ENCODE data around the gene MISP3.

MISP3 gene

GRCh38 chr19:14081797-14082674 is 9.4 kb downstream of the MISP3 start:
- no peak for DNase-seq

GRCh38 chr19:14082675-14082960 is 10.0 kb downstream of the MISP3 start:
- DNase-seq = no peak

- DNase-seq = no peak
These were observed 12.9 kb downstream of the MISP3 start, which contains the start of gene C19orf67 for GRCh38 chr19:14085309-14085995. TSS of gene C19orf67 (minus strand) at chr19:14085783. CDS start at chr19:14085627, 156 bp downstream.

GRCh38 chr19:14086098-14086497 is 13.5 kb downstream of the MISP3 start:
- no peak for DNase-seq

GRCh38 chr19:14088634-14089411 is 16.2 kb downstream of the MISP3 start:
- no peak for DNase-seq

GRCh38 chr19:14089412-14089661 is 16.8 kb downstream of the MISP3 start:
- DNase-seq = no peak

- DNase-seq = peak in 1 of 2 experiments; percentile 20
These were observed 17.3 kb downstream of the MISP3 start for GRCh38 chr19:14089662-14090508.

- DNase-seq = peak; percentile 69 to 79
These were observed 18.0 kb downstream of the MISP3 start, which contains the start of gene SAMD1 for GRCh38 chr19:14090509-14091080. TSS of gene SAMD1 (minus strand) at chr19:14090751.

GRCh38 chr19:14091081-14091812 is 18.7 kb downstream of the MISP3 start:
- peak; percentile 69 to 79 for DNase-seq

- DNase-seq = peak in 1 of 2 experiments; percentile 48
These were observed 19.4 kb downstream of the MISP3 start for GRCh38 chr19:14091813-14092462.

- no peak for DNase-seq
These were observed 20.7 kb downstream of the MISP3 start for GRCh38 chr19:14093117-14093823.

- DNase-seq = no peak
These were observed 22.3 kb downstream of the MISP3 start for GRCh38 chr19:14094854-14095253.

- DNase-seq = no peak
These were observed 23.8 kb downstream of the MISP3 start for GRCh38 chr19:14096272-14096992.

- no peak for DNase-seq
These were observed 25.1 kb downstream of the MISP3 start for GRCh38 chr19:14097532-14098151.

- no peak for DNase-seq
These were observed 28.5 kb downstream of the MISP3 start for GRCh38 chr19:14101003-14101545.

GRCh38 chr19:14102102-14102696 is 29.6 kb downstream of the MISP3 start:
- DNase-seq = no peak

- DNase-seq = no peak
These were observed 30.2 kb downstream of the MISP3 start for GRCh38 chr19:14102756-14103155.

GRCh38 chr19:14103310-14103709 is 30.7 kb downstream of the MISP3 start:
- DNase-seq = no peak

Measured in Kasumi-1 (cell line).